ENCODE measurements around the gene IL18.
"Not testable (repeated sequence)": the region's sequence is repeated elsewhere in the genome, so short reads cannot be mapped to it uniquely, and the experiment has no call there.

DNA sequence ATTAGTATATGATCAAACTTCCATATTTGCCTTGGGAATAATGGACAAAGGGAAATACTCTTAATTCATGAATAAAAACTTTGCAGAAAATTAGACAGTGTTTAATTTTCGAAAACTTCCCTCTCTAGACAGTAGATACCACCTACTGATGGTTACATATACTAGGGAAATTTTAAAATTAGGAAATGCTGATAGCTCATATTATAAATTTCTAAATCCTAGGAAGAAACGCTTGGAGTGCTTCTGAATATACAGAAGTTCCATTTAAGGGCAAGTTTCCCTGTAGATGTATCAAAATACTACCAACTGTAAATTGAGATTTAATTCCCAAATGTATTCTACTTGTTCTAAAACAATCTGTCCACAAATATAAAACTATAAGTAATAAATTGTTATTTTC is 68.6 kb downstream of the IL18 start:
- not testable (repeated sequence) for TF ChIP-seq CTCF (IDR thresholded peaks at IDR 0.05; ENCODE audit: insufficient read depth, low read length, poor library complexity, severe bottlenecking); EZH2phosphoT487 (conservative IDR thresholded peaks at IDR 0.05; ENCODE audit: low read length)
